H1 (cell line): ENCODE results near the gene MRPS6. TPM values are rescaled to one million over a fixed set of nuclear protein-coding genes. Genes with fewer than 3 reads are reported as not detected.

ENCODE experiments used
- CEBPB ChIP-seq: IDR thresholded peaks from 2 replicates; pipeline ENCODE4 v1.6.1; 2012; ENCODE audit warnings: low read depth, low read length
- polyA plus RNA-seq, 7 experiments: library from polyadenylated mRNA; depleted of rRNA in 3 of 7; stranded (reverse) in 5 of 7; unstranded in 2 of 7; fragments of >200 nt in 5 of 7; fragments of 200-250 nt in 2 of 7; gene quantifications; 1 replicate in 5 of 7; 2 replicates in 1 of 7; 4 replicates in 1 of 7; pipeline versions ENCODE4 v1.2.1 to v1.2.3, GENCODE V29; 2011 to 2013; ENCODE audit warnings: missing spikeins in 2 of 7, mixed read lengths in 2 of 7
- total RNA-seq: library from RNA; stranded (reverse); fragmentation: NEBNext Ultra II Directional; extraction: Animal tissue kit (Norgen Biotek cat#: 25700); gene quantifications from 2 replicates; pipeline ENCODE4 v1.2.1, GENCODE V29; 2021

The MRPS6 gene
- total and polyA plus RNA-seq, 2 of the 8 experiments (the other 6 are each of a cell fraction or from before 2014, with no cell fraction given), result 62.7 to 156 TPM

DNA sequence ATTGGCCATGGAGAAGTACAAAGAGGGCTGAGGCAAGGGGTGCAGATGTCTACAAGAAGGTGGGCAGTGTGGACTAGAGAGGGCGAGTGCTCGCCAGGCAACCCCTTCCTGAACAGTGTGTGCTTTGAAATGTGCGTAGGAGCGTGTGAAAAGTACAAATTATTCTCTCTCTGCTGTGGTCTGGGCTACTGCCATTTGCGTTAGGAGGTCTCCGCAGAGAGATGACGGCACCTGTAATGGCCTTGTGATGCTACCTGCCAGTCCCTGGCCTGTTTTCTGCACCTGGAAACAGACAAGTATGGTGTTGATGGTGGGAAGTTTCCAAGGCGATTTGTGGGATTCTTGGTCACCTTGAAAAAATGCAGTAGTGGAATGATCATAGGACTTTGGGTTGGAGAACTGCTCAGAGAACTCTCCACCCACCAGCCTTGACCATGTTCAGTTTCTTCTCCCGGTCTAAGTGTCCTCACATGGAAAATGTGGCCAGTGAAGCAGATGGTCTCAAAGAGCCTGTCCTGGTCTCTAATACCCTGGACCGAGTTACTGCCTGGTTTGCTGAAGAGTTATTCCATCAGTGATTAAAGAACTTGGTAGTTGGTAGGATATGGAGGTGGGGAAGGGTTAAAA, 74.5 kb downstream of the MRPS6 start (continued):
- TF ChIP-seq CEBPB, result no peak
- TF ChIP-seq, all 59 proteins: peak for 0
